CD8-positive, alpha-beta memory T cell (primary cell): ENCODE data around the gene PLBD1. TPM values are rescaled to one million over a fixed set of nuclear protein-coding genes. Genes with fewer than 3 reads are reported as not detected.
A peak's percentile ranks its signal among the peaks of the same experiment; 100 is the strongest.

Experiments used
- CTCF ChIA-PET: fragments of 350-600 bp; sonication (Branson Sonifier 250); formaldehyde crosslinking; loops from one replicate; lab custom pipeline; 2021; ENCODE audit warnings: antibody characterized with exemption; lab: Charles Lee
- POLR2A ChIA-PET: fragments of 350-600 bp; sonication (Branson Sonifier 250); formaldehyde crosslinking; loops from one replicate; lab custom pipeline; 2021; ENCODE audit warnings: antibody characterized with exemption; lab: Charles Lee
- DNase-seq, 5 donors: peaks; one replicate each; pipeline versions ENCODE4 v3.0.0 to v3.0.0-alpha.2; 2020 to 2022; ENCODE audit warnings: mixed read lengths in 1 of 5
- H3K27ac ChIP-seq: one replicate; pipeline ENCODE4 v1.7.0; 2013; ENCODE audit warnings: low read depth, mild to moderate bottlenecking, low read length, moderate library complexity
- H3K27me3 ChIP-seq: 2 replicates; pipeline ENCODE4 v1.7.0; 2013; ENCODE audit warnings: low read length, mild to moderate bottlenecking; ENCODE audit not compliant: insufficient read depth, poor library complexity, severe bottlenecking
- H3K36me3 ChIP-seq: 2 replicates; pipeline ENCODE4 v1.7.0; 2013; ENCODE audit warnings: mild to moderate bottlenecking, low read length, moderate library complexity; ENCODE audit not compliant: insufficient read depth
- H3K4me1 ChIP-seq: 2 replicates; pipeline ENCODE4 v1.7.0; 2013; ENCODE audit warnings: mild to moderate bottlenecking, low read length, moderate library complexity; ENCODE audit not compliant: insufficient read depth
- H3K4me3 ChIP-seq: 2 replicates; pipeline ENCODE4 v1.7.0; 2013; ENCODE audit warnings: mild to moderate bottlenecking, low read length
- H3K9me3 ChIP-seq: 2 replicates; pipeline ENCODE4 v1.7.0; 2013; ENCODE audit warnings: mild to moderate bottlenecking, low read length
- H3K27ac Mint-ChIP-seq, 8 donors: one replicate each; pipeline ENCODE4 v1.8.0; 2020 to 2021; ENCODE audit warnings: mixed read lengths in 8 of 8, mild to moderate bottlenecking in 6 of 8, inconsistent platforms in 3 of 8, moderate library complexity in 3 of 8
- H3K27me3 Mint-ChIP-seq, 2 donors: one replicate each; pipeline ENCODE4 v1.8.0; 2020 to 2021; ENCODE audit warnings: mixed read lengths in 2 of 2, mild to moderate bottlenecking in 1 of 2, moderate library complexity in 1 of 2
- H3K36me3 Mint-ChIP-seq, 3 donors: one replicate each; pipeline ENCODE4 v1.8.0; 2020 to 2021; ENCODE audit warnings: mixed read lengths in 3 of 3, inconsistent platforms in 1 of 3, mild to moderate bottlenecking in 1 of 3
- H3K4me1 Mint-ChIP-seq, 3 donors: one replicate each; pipeline ENCODE4 v1.8.0; 2020 to 2021; ENCODE audit warnings: mixed read lengths in 3 of 3, inconsistent platforms in 1 of 3, mild to moderate bottlenecking in 1 of 3
- H3K4me3 Mint-ChIP-seq, 7 donors: one replicate each; pipeline ENCODE4 v1.8.0; 2020 to 2021; ENCODE audit warnings: mixed read lengths in 7 of 7, mild to moderate bottlenecking in 6 of 7, moderate library complexity in 4 of 7, inconsistent platforms in 2 of 7
- H3K9me3 Mint-ChIP-seq, 5 donors: one replicate each; pipeline ENCODE4 v1.8.0; 2020 to 2022; ENCODE audit warnings: mixed read lengths in 5 of 5, mild to moderate bottlenecking in 3 of 5, moderate library complexity in 2 of 5, inconsistent platforms in 1 of 5
- polyA plus RNA-seq: library from polyadenylated mRNA; unstranded; fragments of 300-500 nt; fragmentation: Illumina TruSeq; gene quantifications from one replicate; pipeline ENCODE4 v1.2.3, GENCODE V29; 2021
- total RNA-seq, 2 experiments: library from RNA; stranded (reverse); gene quantifications; one replicate each; pipeline ENCODE4 v1.2.3, GENCODE V29; 2021

PLBD1 gene
- total and polyA plus RNA-seq, 3 experiments from 2014 or later = 0.24 TPM; not detected in 2

- POLR2A ChIA-PET = no interaction called here
- peaks cover 8 to 13% of the 10 kb centered on the region in 2 donors for H3K27me3 Mint-ChIP-seq
- CTCF ChIA-PET = no interaction called here
- no peaks in the 10 kb centered on the region for H3K36me3 ChIP-seq
- no peak overlapping the region for H3K4me3 Mint-ChIP-seq
- no peaks in the 10 kb centered on the region for H3K27me3 ChIP-seq
- DNase-seq = no peak
- H3K27ac ChIP-seq = no peak overlapping the region
- no peaks in the 10 kb centered on the region for H3K4me1 Mint-ChIP-seq
- no peaks in the 10 kb centered on the region for H3K4me1 ChIP-seq
- H3K27ac Mint-ChIP-seq = no peak overlapping the region
- no peaks in the 10 kb centered on the region for H3K9me3 ChIP-seq
- H3K4me3 ChIP-seq = no peak overlapping the region
- no peaks in the 10 kb centered on the region for H3K9me3 Mint-ChIP-seq
- no peaks in the 10 kb centered on the region for H3K36me3 Mint-ChIP-seq
These were observed 20.1 kb downstream of the PLBD1 start for GRCh38 chr12:14547571-14547970.

GRCh38 chr12:14545144-14546124 is 22.2 kb downstream of the PLBD1 start:
- Mint-ChIP-seq H3K9me3 (no peaks in the 10 kb centered on the region), H3K27me3 (peaks cover 8 to 13% of the 10 kb centered on the region in 2 donors), H3K4me3 (no peak overlapping the region), H3K36me3 (no peaks in the 10 kb centered on the region), H3K27ac (no peak overlapping the region), H3K4me1 (no peaks in the 10 kb centered on the region)
- no peaks in the 10 kb centered on the region for H3K9me3 ChIP-seq
- no peak overlapping the region for H3K4me3 ChIP-seq
- no peaks in the 10 kb centered on the region for H3K27me3 ChIP-seq
- ChIA-PET POLR2A (no interaction called here), CTCF (no interaction called here)
- no peak for DNase-seq
- no peaks in the 10 kb centered on the region for H3K4me1 ChIP-seq
- H3K36me3 ChIP-seq = no peaks in the 10 kb centered on the region
- no peak overlapping the region for H3K27ac ChIP-seq

GRCh38 chr12:14540801-14541462 is 26.8 kb downstream of the PLBD1 start:
- POLR2A ChIA-PET = no interaction called here
- no peak for DNase-seq
- Histone ChIP-seq H3K9me3 (no peaks in the 10 kb centered on the region), H3K4me1 (no peaks in the 10 kb centered on the region), H3K27me3 (no peaks in the 10 kb centered on the region), H3K27ac (no peak overlapping the region), H3K4me3 (no peak overlapping the region), H3K36me3 (no peaks in the 10 kb centered on the region)
- H3K27ac Mint-ChIP-seq = no peak overlapping the region
- CTCF ChIA-PET = no interaction called here
- no peak overlapping the region for H3K4me3 Mint-ChIP-seq
- H3K27me3 Mint-ChIP-seq = peaks cover 4 to 6% of the 10 kb centered on the region in 2 donors
- no peaks in the 10 kb centered on the region for H3K36me3 Mint-ChIP-seq
- H3K4me1 Mint-ChIP-seq = no peaks in the 10 kb centered on the region
- no peaks in the 10 kb centered on the region for H3K9me3 Mint-ChIP-seq

GRCh38 chr12:14537088-14537487 is 30.6 kb downstream of the PLBD1 start:
- DNase-seq = no peak
- Mint-ChIP-seq H3K27me3 (peaks cover 6% of the 10 kb centered on the region in 2 donors), H3K27ac (no peak overlapping the region), H3K4me1 (no peaks in the 10 kb centered on the region), H3K9me3 (no peaks in the 10 kb centered on the region), H3K36me3 (no peaks in the 10 kb centered on the region), H3K4me3 (no peak overlapping the region)
- CTCF ChIA-PET = no interaction called here
- Histone ChIP-seq H3K27ac (no peak overlapping the region), H3K9me3 (no peaks in the 10 kb centered on the region), H3K4me3 (no peak overlapping the region), H3K27me3 (no peaks in the 10 kb centered on the region), H3K36me3 (no peaks in the 10 kb centered on the region), H3K4me1 (no peaks in the 10 kb centered on the region)
- POLR2A ChIA-PET = no interaction called here

- no peak for DNase-seq
- Histone ChIP-seq H3K4me1 (no peaks in the 10 kb centered on the region), H3K9me3 (no peaks in the 10 kb centered on the region), H3K4me3 (no peak overlapping the region), H3K27me3 (no peaks in the 10 kb centered on the region), H3K27ac (no peak overlapping the region), H3K36me3 (no peaks in the 10 kb centered on the region)
- peaks cover 1 to 5% of the 10 kb centered on the region in 2 donors for H3K27me3 Mint-ChIP-seq
- ChIA-PET POLR2A (no interaction called here), CTCF (no interaction called here)
- H3K4me1 Mint-ChIP-seq = no peaks in the 10 kb centered on the region
- no peaks in the 10 kb centered on the region for H3K36me3 Mint-ChIP-seq
- no peak overlapping the region for H3K4me3 Mint-ChIP-seq
- H3K9me3 Mint-ChIP-seq = no peaks in the 10 kb centered on the region
- H3K27ac Mint-ChIP-seq = peak overlapping the region in 1 of 8 donors; percentile 11
These were observed 35.5 kb downstream of the PLBD1 start for GRCh38 chr12:14532152-14532551.

GRCh38 chr12:14525964-14526363 is 41.7 kb downstream of the PLBD1 start:
- Mint-ChIP-seq H3K27ac (no peak overlapping the region), H3K4me3 (no peak overlapping the region), H3K36me3 (peaks cover 2 to 35% (median 5%) of the 10 kb centered on the region in 3 donors), H3K9me3 (peaks cover 30 to 42% (median 40%) of the 10 kb centered on the region in 5 donors), H3K4me1 (no peaks in the 10 kb centered on the region), H3K27me3 (peaks cover 17 to 29% of the 10 kb centered on the region in 2 donors)
- Histone ChIP-seq H3K27me3 (no peaks in the 10 kb centered on the region), H3K4me1 (no peaks in the 10 kb centered on the region), H3K4me3 (no peak overlapping the region), H3K27ac (no peak overlapping the region), H3K9me3 (peaks cover 5% of the 10 kb centered on the region), H3K36me3 (no peaks in the 10 kb centered on the region)
- DNase-seq = no peak
- POLR2A ChIA-PET = no interaction called here
- CTCF ChIA-PET = no interaction called here

- DNase-seq = no peak
- CTCF ChIA-PET = no interaction called here
- Histone ChIP-seq H3K27me3 (no peaks in the 10 kb centered on the region), H3K4me3 (no peak overlapping the region), H3K27ac (no peak overlapping the region), H3K36me3 (no peaks in the 10 kb centered on the region), H3K9me3 (peaks cover 7% of the 10 kb centered on the region), H3K4me1 (no peaks in the 10 kb centered on the region)
- no peak overlapping the region for H3K4me3 Mint-ChIP-seq
- H3K36me3 Mint-ChIP-seq = peaks cover 2 to 38% (median 5%) of the 10 kb centered on the region in 3 donors
- peaks cover 16 to 33% of the 10 kb centered on the region in 2 donors for H3K27me3 Mint-ChIP-seq
- no peaks in the 10 kb centered on the region for H3K4me1 Mint-ChIP-seq
- POLR2A ChIA-PET = no interaction called here
- no peak overlapping the region for H3K27ac Mint-ChIP-seq
- H3K9me3 Mint-ChIP-seq = peaks cover 42 to 56% (median 53%) of the 10 kb centered on the region in 5 donors
These were observed 45.9 kb downstream of the PLBD1 start for GRCh38 chr12:14521822-14522221.

GRCh38 chr12:14514946-14515345 is 52.7 kb downstream of the PLBD1 start:
- no peaks in the 10 kb centered on the region for H3K36me3 ChIP-seq
- Mint-ChIP-seq H3K36me3 (peaks cover 0 to 8% (median 0%) of the 10 kb centered on the region in 3 donors), H3K4me1 (no peaks in the 10 kb centered on the region), H3K4me3 (no peak overlapping the region), H3K27me3 (peaks cover 6 to 11% of the 10 kb centered on the region in 2 donors), H3K9me3 (peaks cover 4 to 8% (median 5%) of the 10 kb centered on the region in 5 donors), H3K27ac (no peak overlapping the region)
- no peaks in the 10 kb centered on the region for H3K4me1 ChIP-seq
- H3K27me3 ChIP-seq = no peaks in the 10 kb centered on the region
- POLR2A ChIA-PET = no interaction called here
- H3K9me3 ChIP-seq = no peaks in the 10 kb centered on the region
- no peak for DNase-seq
- H3K27ac ChIP-seq = no peak overlapping the region
- no peak overlapping the region for H3K4me3 ChIP-seq
- CTCF ChIA-PET = no interaction called here
